Measurements from ENCODE around the gene XPO6.

DNA sequence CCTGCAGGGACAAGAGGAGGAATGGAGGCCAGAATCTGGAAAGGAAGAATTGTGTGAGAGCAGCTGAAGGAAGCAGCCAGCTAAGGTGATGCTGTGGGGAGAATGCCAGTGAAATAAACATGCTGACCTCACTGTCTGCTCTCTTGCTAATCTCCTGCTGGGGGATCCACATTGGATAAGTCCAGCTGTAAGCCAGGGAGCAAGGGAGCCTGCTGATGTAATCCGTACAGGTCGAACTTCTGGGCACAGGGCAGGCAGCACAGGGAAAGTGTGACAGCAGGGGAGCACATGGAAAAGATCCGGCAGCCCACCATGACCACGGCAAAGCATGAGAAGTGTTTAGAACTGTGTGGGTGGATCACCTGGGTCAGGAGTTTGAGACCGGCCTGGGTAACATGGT, 7.5 kb upstream of the XPO6 start:
- TF ChIP-seq, protein P1, sequence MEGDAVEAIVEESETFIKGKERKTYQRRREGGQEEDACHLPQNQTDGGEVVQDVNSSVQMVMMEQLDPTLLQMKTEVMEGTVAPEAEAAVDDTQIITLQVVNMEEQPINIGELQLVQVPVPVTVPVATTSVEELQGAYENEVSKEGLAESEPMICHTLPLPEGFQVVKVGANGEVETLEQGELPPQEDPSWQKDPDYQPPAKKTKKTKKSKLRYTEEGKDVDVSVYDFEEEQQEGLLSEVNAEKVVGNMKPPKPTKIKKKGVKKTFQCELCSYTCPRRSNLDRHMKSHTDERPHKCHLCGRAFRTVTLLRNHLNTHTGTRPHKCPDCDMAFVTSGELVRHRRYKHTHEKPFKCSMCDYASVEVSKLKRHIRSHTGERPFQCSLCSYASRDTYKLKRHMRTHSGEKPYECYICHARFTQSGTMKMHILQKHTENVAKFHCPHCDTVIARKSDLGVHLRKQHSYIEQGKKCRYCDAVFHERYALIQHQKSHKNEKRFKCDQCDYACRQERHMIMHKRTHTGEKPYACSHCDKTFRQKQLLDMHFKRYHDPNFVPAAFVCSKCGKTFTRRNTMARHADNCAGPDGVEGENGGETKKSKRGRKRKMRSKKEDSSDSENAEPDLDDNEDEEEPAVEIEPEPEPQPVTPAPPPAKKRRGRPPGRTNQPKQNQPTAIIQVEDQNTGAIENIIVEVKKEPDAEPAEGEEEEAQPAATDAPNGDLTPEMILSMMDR (IDR thresholded peaks at IDR 0.05), result no peak
- TF ChIP-seq POLR2A (IDR thresholded peaks at IDR 0.05), result no peak
